GM13977 (cell line): ENCODE results near the gene POLRMT.
A peak's percentile ranks its signal among the peaks of the same experiment; 100 is the strongest.
"Not testable (repeated sequence)": the region's sequence is repeated elsewhere in the genome, so short reads cannot be mapped to it uniquely, and the experiment has no call there.

Experiments used
- DNase-seq: peaks from one replicate; pipeline ENCODE4 v3.0.0; 2012; ENCODE audit warnings: low spot score
- CTCF ChIP-seq: IDR thresholded peaks from 2 replicates; pipeline ENCODE4 v1.5.1; 2012; ENCODE audit warnings: mild to moderate bottlenecking, control low read depth; ENCODE audit not compliant: insufficient read depth; ENCODE audit errors: extremely low read depth, missing control alignments
- in situ Hi-C: fragments of 300-500 bp; cut with MboI; formaldehyde crosslinking; loops from one replicate; pipeline ENCODE4 v1.12.0; 2022; ENCODE audit warnings: low sequenced_read_pairs, low pct_unique_long_range_greater_than_20kb, mixed read lengths, inconsistent platforms; ENCODE audit not compliant: unreplicated experiment

Gene POLRMT

DNA sequence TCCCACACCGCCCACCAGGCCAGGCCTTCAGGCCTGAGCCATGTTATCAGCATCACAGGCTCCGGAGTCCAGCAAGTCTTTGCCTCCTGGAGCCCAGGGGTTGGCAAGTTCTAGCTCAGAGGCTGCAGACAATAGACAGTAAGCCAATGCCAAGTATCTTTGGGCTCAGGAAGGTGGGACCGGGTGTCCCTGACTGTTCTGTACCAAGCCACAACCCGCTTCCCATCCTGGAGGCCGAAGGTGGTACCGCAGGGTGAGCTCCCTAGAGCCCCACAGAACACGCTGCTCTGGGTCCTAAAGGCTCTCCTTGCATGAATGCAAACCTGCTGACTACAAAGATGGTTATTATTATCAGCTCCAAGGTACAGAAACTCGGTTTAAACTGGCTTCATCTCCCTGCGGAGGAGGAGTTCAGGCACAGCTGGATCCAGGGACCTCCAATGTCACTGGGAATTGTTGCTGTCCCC lies 37.3 kb upstream of the POLRMT start:
- DNase-seq = no peak
- in situ Hi-C loops = no loop called here
- no peak for TF ChIP-seq CTCF

GRCh38 chr19:668675-669434 lies 35.5 kb upstream of the POLRMT start:
- in situ Hi-C loops, DNase-seq: not testable (repeated sequence)

DNA sequence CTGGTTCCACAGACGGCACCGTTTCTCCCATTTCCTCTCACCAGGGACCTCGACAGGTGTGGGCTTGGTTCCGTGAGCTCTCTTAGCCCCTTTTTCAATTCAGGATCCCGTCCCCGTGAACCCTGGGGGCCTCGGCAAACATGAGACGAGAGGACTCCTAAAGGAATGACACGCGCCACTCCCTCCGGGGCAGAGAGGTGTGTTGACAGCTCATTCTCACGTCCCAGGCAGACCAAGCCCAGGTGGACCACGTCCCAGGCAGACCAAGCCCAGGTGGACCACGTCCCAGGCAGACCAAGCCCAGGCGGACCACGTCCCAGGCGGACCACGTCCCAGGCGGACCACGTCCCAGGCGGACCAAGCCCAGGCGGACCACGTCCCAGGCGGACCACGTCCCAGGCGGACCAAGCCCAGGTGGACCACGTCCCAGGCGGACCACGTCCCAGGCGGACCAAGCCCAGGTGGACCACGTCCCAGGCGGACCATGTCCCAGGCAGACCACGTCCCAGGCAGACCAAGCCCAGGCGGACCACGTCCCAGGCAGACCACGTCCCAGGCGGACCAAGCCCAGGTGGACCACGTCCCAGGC lies 33.7 kb upstream of the POLRMT start:
- DNase-seq, in situ Hi-C loops: not testable (repeated sequence)

DNA sequence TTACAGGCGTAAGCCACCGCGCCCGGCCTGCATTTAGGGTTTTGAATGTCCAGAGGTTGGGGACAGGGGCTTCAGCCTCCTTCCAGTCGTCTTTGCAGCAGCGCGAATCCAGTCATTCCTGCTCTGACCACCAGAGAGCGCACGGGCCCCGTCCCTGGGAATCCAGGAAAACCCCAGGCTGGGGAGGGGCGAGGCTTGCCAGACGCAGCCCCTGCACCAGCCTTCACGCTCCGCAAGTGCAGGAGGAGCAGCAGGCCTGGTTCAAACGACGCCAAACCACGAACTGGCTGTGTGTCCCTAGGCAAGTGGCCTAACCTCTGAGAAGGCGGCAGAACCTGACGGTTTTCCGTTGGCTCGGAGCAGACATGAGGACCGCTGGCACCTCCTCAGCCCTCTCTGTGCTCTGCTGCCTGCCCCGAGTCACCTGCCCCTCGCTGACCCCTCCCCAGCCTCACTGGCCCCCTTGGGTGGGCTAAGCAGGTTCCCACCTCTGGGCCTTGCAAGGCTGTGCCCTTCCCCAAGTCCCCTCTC lies 31.6 kb upstream of the POLRMT start:
- DNase-seq = peak; percentile 90
- in situ Hi-C loops = no loop called here
- peak; percentile 92 for TF ChIP-seq CTCF

- TF ChIP-seq CTCF = no peak
- in situ Hi-C loops = no loop called here
- no peak for DNase-seq
Measured at GRCh38 chr19:663682-664117, 30.4 kb upstream of the POLRMT start.

DNA sequence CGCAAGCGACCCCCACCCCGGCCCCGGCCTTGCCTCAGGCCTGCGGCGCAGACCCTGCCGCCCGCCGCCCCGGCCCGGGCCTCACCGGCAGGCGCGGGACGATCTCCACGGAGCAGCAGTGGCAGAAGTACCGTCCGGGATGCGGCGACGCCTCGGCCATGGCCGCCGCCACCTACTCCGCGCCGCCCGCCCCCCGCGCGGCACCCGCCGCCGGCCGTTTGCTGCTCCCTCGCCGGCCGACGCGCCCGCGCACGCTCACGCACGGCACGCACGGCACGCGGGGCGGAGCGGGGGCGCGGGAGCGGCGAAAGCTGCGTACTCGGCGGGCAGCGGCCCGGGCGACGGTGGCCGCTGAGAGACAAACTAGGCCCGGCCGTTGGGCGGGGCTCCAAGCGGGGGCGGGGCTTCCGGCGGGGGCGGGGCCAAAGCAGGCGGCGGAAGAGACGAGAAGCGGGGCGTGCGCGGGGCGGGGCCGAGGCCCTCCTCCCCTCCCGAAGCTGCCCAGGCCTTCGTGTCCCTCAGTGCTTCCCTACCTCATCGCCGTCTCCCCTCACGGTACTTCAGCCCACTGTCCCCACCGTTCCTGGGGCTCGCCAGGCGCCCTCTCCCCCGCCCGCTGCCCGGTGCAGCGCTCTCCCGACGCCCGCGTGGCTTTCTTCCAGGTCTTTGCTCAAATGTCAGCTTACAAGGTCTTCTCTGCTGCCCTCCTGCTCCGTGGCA lies 29.8 kb upstream of the POLRMT start, which contains the start of gene RNF126:
TSS of gene RNF126 (minus strand) at position 253 of the 720 bp plus-strand sequence. CDS start at position 160, 93 bp downstream.
- no peak for TF ChIP-seq CTCF
- in situ Hi-C loops = no loop called here
- peak; percentile 99 for DNase-seq

DNA sequence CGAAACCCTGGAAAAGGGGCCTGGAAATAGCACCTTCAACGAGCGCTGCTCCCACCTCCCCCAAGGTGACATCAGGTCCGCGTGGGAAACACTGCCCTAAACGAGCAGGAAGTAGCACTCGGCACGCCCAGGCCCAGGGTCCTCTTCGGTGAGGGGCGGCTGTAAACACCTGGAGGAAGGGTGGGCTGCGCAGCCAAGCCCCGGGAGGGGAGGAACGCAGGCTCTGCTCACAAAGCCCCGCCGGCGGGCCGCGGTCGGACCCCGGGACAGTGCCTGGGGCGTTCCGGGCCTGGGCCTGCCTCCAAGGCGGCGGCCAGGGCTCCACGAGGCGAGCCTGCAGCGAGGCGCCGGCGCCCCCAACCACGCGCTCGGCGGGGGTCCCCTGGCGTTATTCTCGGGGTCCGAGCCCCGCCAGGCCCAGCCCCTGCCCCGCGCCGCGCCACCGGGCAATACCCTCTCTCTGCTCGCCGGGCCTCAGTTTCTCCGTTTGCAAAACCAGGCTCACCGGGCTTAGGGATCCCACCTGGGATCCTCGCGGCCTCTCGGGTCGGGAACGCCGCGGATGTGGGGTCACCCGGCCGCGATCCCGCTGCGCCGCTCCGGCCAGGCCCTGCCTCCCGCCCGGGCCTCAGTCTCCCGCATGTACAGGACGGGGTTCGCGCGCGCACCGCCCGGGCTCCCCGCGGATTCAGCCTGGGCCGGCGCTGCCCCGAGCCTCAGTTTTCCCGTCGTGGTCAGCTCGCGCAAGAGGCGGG lies 29.0 kb upstream of the POLRMT start:
- TF ChIP-seq CTCF = no peak
- in situ Hi-C loops = no loop called here
- peak; percentile 87 for DNase-seq
